Stimulated activated CD4-positive, alpha-beta T cell treated with anti-CD3 and anti-CD28 coated beads, Interleukin-15, amount 100 ng/mL, for 48 hours (primary cell): ENCODE results near the gene RANBP1.

Experiments
- DNase-seq, 2 donors: peaks; one replicate each; pipeline ENCODE4 v3.0.0-alpha.2; 2020; ENCODE audit warnings: low read depth in 2 of 2

Gene RANBP1

DNA sequence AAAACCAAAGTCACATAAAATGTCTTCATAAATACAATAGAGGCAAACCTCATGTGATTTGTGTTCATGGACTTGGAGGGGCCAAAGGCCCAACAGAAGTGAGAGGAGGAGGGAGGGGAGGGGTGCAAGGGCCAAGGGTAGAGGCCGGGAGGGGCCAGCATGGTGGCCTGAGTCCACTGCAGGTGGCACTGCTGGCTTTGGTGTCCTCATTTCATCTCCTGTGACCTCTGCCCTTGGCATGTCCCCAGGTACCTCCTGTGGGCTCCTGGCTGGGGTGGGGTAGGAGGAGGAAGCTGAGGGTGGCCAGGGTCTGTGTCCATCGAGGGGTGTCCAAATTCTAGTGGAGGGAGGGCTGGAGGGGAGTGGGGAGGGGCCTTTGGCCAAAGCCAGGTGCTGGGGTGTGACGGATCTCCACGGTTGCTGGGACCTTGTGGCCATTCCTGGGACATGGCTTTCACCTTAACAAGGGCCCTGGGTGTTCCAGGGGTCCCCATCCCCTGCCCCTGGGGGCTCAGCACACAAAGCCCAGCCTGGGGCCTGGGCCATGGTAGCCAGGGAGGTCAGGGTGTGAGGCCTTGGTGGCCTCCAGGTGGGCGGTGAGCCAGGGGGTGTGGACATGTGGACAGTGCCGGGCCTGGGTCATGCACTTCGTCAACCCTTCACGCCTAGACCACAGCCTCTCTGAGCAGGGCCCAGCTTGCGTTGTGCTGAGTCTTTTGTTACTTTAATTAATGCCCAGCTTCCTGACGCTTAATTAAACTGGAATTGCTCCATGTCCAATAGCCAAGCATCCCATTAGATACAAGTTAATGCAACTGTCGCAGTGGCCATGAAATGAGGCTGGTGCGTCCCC is 55.6 kb downstream of the RANBP1 start:
- no peak for DNase-seq

GRCh38 chr22:20172141-20172613 is 56.3 kb downstream of the RANBP1 start:
- no peak for DNase-seq

DNA sequence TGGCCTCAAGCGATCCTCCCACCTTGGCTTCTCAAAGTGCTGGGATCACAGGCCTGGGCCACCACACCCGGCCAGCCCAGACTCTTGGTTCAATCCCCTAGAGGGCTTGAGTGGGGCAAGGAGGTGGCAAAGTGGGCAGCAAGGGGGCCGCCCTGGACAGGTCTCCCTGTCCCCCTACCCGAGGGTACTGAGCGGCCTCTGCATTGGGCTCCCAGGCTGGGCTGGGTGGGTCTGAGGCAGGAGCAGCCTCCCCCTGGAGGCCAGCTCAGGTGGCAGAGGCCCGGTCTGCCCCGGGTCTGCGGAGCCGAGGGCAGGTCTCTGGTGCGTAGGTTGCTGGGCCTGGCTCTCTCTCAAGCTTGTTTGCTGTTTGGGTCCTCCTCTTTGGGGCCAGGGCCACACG is 57.3 kb downstream of the RANBP1 start:
- DNase-seq = no peak

DNA sequence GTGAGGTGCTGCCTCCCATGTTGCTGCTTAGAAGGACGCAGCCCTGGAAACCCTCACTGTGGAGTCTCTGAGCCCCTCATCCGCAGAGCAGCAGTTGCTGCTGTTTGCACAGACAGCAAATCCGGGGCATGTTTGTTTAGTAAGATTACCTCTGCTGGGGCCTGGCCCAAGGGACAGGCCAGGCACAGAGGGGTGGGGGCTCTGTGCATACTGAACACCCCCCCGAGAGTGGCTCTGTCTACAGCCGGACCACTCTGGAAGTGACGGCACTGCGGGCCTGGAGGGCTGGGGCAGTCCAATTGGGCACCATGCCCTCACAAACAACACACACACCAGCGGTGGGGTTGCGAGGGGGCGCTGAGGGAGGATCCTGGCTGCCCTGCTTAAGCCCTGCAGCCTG is 57.9 kb downstream of the RANBP1 start:
- DNase-seq = no peak

GRCh38 chr22:20174785-20175596 is 59.1 kb downstream of the RANBP1 start:
- no peak for DNase-seq

- DNase-seq = no peak
These were observed 59.6 kb downstream of the RANBP1 start for GRCh38 chr22:20175597-20175900.

GRCh38 chr22:20176421-20177085 is 60.6 kb downstream of the RANBP1 start:
- no peak for DNase-seq
